ENCODE data around the gene PGLYRP1. TPM values are rescaled to one million over a fixed set of nuclear protein-coding genes. Genes with fewer than 3 reads are reported as not detected.

The PGLYRP1 gene
- total RNA-seq, 1 experiment from 2014 or later, result not detected

GRCh38 chr19:46066471-46066870 is 43.6 kb upstream of the PGLYRP1 start:
- Histone ChIP-seq H3K27ac (ENCODE audit: insufficient read length, low read depth, low read length) (no peak overlapping the region), H4K91ac (ENCODE audit: insufficient read length, low read depth, low read length) (no peak overlapping the region), H3K4ac (ENCODE audit: low read depth, low read length) (no peak overlapping the region), H3K9me3 (ENCODE audit: control insufficient read depth, low read depth, low read length) (no peaks in the 10 kb centered on the region), H3K79me2 (ENCODE audit: insufficient read depth, low read length) (no peaks in the 10 kb centered on the region), H3K27me3 (ENCODE audit: insufficient read depth, low read length) (no peaks in the 10 kb centered on the region), H3K4me2 (ENCODE audit: insufficient read depth, insufficient read length, low read length) (no peak overlapping the region), H3K4me1 (ENCODE audit: insufficient read depth, low read length) (no peaks in the 10 kb centered on the region), H2BK12ac (ENCODE audit: insufficient read length, low read depth, low read length) (no peak overlapping the region), H3K9ac (ENCODE audit: extremely low read depth, insufficient read length, low read length) (no peak overlapping the region), H4K20me1 (ENCODE audit: control insufficient read depth, insufficient read depth, insufficient read length) (no peaks in the 10 kb centered on the region), H2BK5ac (ENCODE audit: insufficient read length, low read length) (no peak overlapping the region), H3K23ac (ENCODE audit: insufficient read length, low read depth, low read length) (no peak overlapping the region), H2BK20ac (ENCODE audit: low read depth, low read length, poor library complexity, severe bottlenecking) (no peak overlapping the region), H3K14ac (ENCODE audit: insufficient read depth, low read length) (no peak overlapping the region), H3K79me1 (ENCODE audit: insufficient read depth, low read depth, low read length, poor library complexity, severe bottlenecking) (no peaks in the 10 kb centered on the region), H2AK5ac (ENCODE audit: insufficient read length, low read length) (no peak overlapping the region), H4K5ac (ENCODE audit: insufficient read length, low read depth, low read length) (no peak overlapping the region), H3K23me2 (ENCODE audit: insufficient read length, low read depth, low read length, poor library complexity, severe bottlenecking) (no peaks in the 10 kb centered on the region), H3K56ac (ENCODE audit: insufficient read length, low read depth, low read length) (no peak overlapping the region), H3T11ph (ENCODE audit: low read length) (no peak overlapping the region), H2BK120ac (ENCODE audit: low read depth, low read length, poor library complexity, severe bottlenecking) (no peak overlapping the region), H3K18ac (ENCODE audit: insufficient read length, low read depth, low read length) (no peak overlapping the region), H2BK15ac (ENCODE audit: low read depth, low read length) (no peak overlapping the region), H4K8ac (replicated peaks; ENCODE audit: insufficient read length, low read depth, low read length) (no peak overlapping the region), H2AFZ (ENCODE audit: low read length) (no peak overlapping the region)
- no peak for TF ChIP-seq CTCF (conservative IDR thresholded peaks at IDR 0.05)
- no peak for DNase-seq
- peaks cover 6 to 7% of the 10 kb centered on the region in 2 experiments; a peak in 4 of 5 replicates for H3K9me3 Mint-ChIP-seq
- H3K4me1 Mint-ChIP-seq, result no peaks in the 10 kb centered on the region
- no CpG with 5 or more reads among the region's 1 CpG for WGBS (ENCODE audit: extremely low coverage, insufficient read length, low lambda C conversion rate)
- no peak overlapping the region for H3K4me3 Mint-ChIP-seq
- H3K36me3 Mint-ChIP-seq (ENCODE audit: insufficient read depth in 1 of 3, low read depth in 3 of 3), result peaks cover 0 to 2% (median 0%) of the 10 kb centered on the region in 3 experiments; a peak in 2 of 7 replicates
- no peak overlapping the region for H3K27ac Mint-ChIP-seq
- peaks cover 52% of the 10 kb centered on the region for H3K27me3 Mint-ChIP-seq (ENCODE audit: low read depth)
